H1 (cell line): ENCODE results near the gene CYP4A11. TPM values are rescaled to one million over a fixed set of nuclear protein-coding genes. Genes with fewer than 3 reads are reported as not detected.

Source experiments
- CTCF ChIA-PET: fragments of 300-600 bp; sonication (Branson Sonifier 250); formaldehyde crosslinking; loops from one replicate; lab custom pipeline; 2021; ENCODE audit not compliant: partially characterized antibody; lab: Charles Lee
- POLR2A ChIA-PET: fragments of 300-600 bp; sonication (Branson Sonifier 250); formaldehyde crosslinking; loops from one replicate; lab custom pipeline; 2021; ENCODE audit warnings: inconsistent platforms; ENCODE audit not compliant: partially characterized antibody; lab: Charles Lee
- DNase-seq, 2 experiments: peaks; one replicate each; pipeline versions ENCODE4 v3.0.0 to v3.0.0-alpha.2; 2010 to 2022; ENCODE audit warnings: low spot score in 2 of 2, low read depth in 1 of 2, mixed read lengths in 1 of 2
- FAIRE-seq: peaks from 2 replicates; lab custom pipeline; 2011; peaks lifted over from hg19 to GRCh38; lab: Jason Lieb, UNC
- H2AFZ ChIP-seq: 2 replicates; pipeline ENCODE4 v1.8.1; 2012; ENCODE audit warnings: low read length, inconsistent platforms
- H2AK5ac ChIP-seq: 2 replicates; pipeline ENCODE4 v1.6.1; 2013; ENCODE audit warnings: low read depth, low read length
- H2BK120ac ChIP-seq: replicated peaks from 2 replicates; pipeline ENCODE3; 2013; ENCODE audit warnings: low read depth, low read length, inconsistent platforms
- H2BK12ac ChIP-seq: 2 replicates; pipeline ENCODE4 v1.6.1; 2013; ENCODE audit warnings: low read depth, low read length
- H2BK15ac ChIP-seq: 2 replicates; pipeline ENCODE4 v1.6.1; 2013; ENCODE audit warnings: low read length
- H2BK20ac ChIP-seq: 2 replicates; pipeline ENCODE4 v1.6.1; 2013; ENCODE audit warnings: low read length
- H2BK5ac ChIP-seq: 2 replicates; pipeline ENCODE4 v1.6.1; 2013; ENCODE audit warnings: low read depth, low read length
- H3K14ac ChIP-seq: 2 replicates; pipeline ENCODE4 v1.6.1; 2013; ENCODE audit warnings: inconsistent platforms; ENCODE audit not compliant: insufficient read length
- H3K18ac ChIP-seq: 2 replicates; pipeline ENCODE4 v1.6.1; 2013; ENCODE audit warnings: low read length; ENCODE audit errors: extremely low read depth
- H3K23ac ChIP-seq: 2 replicates; pipeline ENCODE4 v1.6.1; 2013; ENCODE audit warnings: inconsistent platforms; ENCODE audit not compliant: insufficient read length
- H3K23me2 ChIP-seq: 2 replicates; pipeline ENCODE4 v1.6.1; 2013; ENCODE audit warnings: low read depth, low read length
- H3K27ac ChIP-seq: 2 replicates; pipeline ENCODE4 v1.6.1; 2011; ENCODE audit warnings: low read depth, low read length, inconsistent platforms
- H3K27me3 ChIP-seq, 4 experiments: replicated peaks in 1 of 4; 1 replicate in 1 of 4; 2 replicates in 3 of 4; pipeline versions ENCODE4 v1.6.1 to v1.8.1; 2011 to 2013; ENCODE audit warnings: low read length in 3 of 4, mild to moderate bottlenecking in 3 of 4, inconsistent platforms in 2 of 4, mixed read lengths in 2 of 4, moderate library complexity in 1 of 4; ENCODE audit not compliant: control insufficient read depth in 3 of 4, insufficient read depth in 3 of 4; ENCODE audit errors: extremely low read depth in 1 of 4
- H3K36me3 ChIP-seq, 4 experiments: 2 replicates each; pipeline versions ENCODE4 v1.6.1 to v1.8.1; 2011 to 2013; ENCODE audit warnings: mild to moderate bottlenecking in 4 of 4, low read length in 3 of 4, moderate library complexity in 2 of 4, control low read depth in 1 of 4, inconsistent platforms in 1 of 4; ENCODE audit not compliant: insufficient read depth in 4 of 4, control insufficient read depth in 2 of 4
- H3K4ac ChIP-seq: replicated peaks from 2 replicates; pipeline ENCODE3; 2013; ENCODE audit warnings: low read length, low read depth, mixed read lengths, inconsistent platforms; ENCODE audit not compliant: insufficient read length
- H3K4me1 ChIP-seq, 4 experiments: replicated peaks in 1 of 4; 1 replicate in 1 of 4; 2 replicates in 3 of 4; pipeline versions ENCODE4 v1.6.1 to v1.8.1; 2011 to 2013; ENCODE audit warnings: low read length in 3 of 4, inconsistent platforms in 2 of 4, mixed read lengths in 1 of 4; ENCODE audit not compliant: insufficient read depth in 4 of 4, control insufficient read depth in 3 of 4
- H3K4me2 ChIP-seq, 2 experiments: 2 replicates each; pipeline versions ENCODE4 v1.6.1 to v1.8.1; 2011 to 2013; ENCODE audit warnings: low read depth in 2 of 2, low read length in 2 of 2, control low read depth in 1 of 2, inconsistent platforms in 1 of 2, mild to moderate bottlenecking in 1 of 2; ENCODE audit not compliant: insufficient read depth in 1 of 2
- H3K4me3 ChIP-seq, 4 experiments: fragments of 200-600, 300-600 bp in 1 of 4; sonication (generic), shearing (Covaris generic), sonication (Bioruptor Twin) in 1 of 4; 2 replicates each; pipeline versions ENCODE4 v1.5.1 to v1.8.1; 2011 to 2016; ENCODE audit warnings: low read length in 4 of 4, low read depth in 3 of 4, control low read depth in 2 of 4, inconsistent platforms in 2 of 4, mild to moderate bottlenecking in 2 of 4, mixed read lengths in 1 of 4, moderate library complexity in 1 of 4; ENCODE audit not compliant: insufficient read depth in 2 of 4; ENCODE audit errors: extremely low read depth in 1 of 4
- H3K56ac ChIP-seq: replicated peaks from 2 replicates; pipeline ENCODE3; 2013; ENCODE audit warnings: low read depth, mild to moderate bottlenecking, mixed read lengths, low read length, inconsistent platforms; ENCODE audit not compliant: insufficient read length
- H3K79me1 ChIP-seq: 2 replicates; pipeline ENCODE4 v1.6.1; 2013; ENCODE audit warnings: low read depth, low read length, control low read depth
- H3K79me2 ChIP-seq, 2 experiments: 2 replicates each; pipeline versions ENCODE4 v1.6.1 to v1.8.1; 2012 to 2013; ENCODE audit warnings: low read length in 2 of 2, mild to moderate bottlenecking in 2 of 2, inconsistent platforms in 1 of 2; ENCODE audit not compliant: insufficient read depth in 2 of 2, control insufficient read depth in 1 of 2
- H3K9ac ChIP-seq, 4 experiments: replicated peaks in 1 of 4; 1 replicate in 1 of 4; 2 replicates in 3 of 4; pipeline versions ENCODE4 v1.6.1 to v1.8.1; 2011 to 2013; ENCODE audit warnings: low read depth in 3 of 4, low read length in 3 of 4, control low read depth in 2 of 4, mild to moderate bottlenecking in 2 of 4, moderate library complexity in 2 of 4, inconsistent platforms in 1 of 4; ENCODE audit errors: extremely low read depth in 1 of 4
- H3K9me3 ChIP-seq, 2 experiments: 2 replicates each; pipeline versions ENCODE4 v1.6.1 to v1.8.1; 2012 to 2013; ENCODE audit warnings: mild to moderate bottlenecking in 2 of 2, moderate library complexity in 2 of 2, control low read depth in 1 of 2, inconsistent platforms in 1 of 2, low read depth in 1 of 2, low read length in 1 of 2, mixed read lengths in 1 of 2; ENCODE audit not compliant: insufficient read depth in 2 of 2
- H4K20me1 ChIP-seq, 2 experiments: replicated peaks in 1 of 2; 2 replicates each; pipeline versions ENCODE3 to v1.8.1; 2011 to 2013; ENCODE audit warnings: inconsistent platforms in 2 of 2, low read length in 2 of 2, mild to moderate bottlenecking in 1 of 2; ENCODE audit not compliant: insufficient read depth in 2 of 2, control insufficient read depth in 1 of 2
- H4K5ac ChIP-seq: 2 replicates; pipeline ENCODE4 v1.6.1; 2013; ENCODE audit warnings: low read length, low read depth, mixed read lengths, inconsistent platforms; ENCODE audit not compliant: insufficient read length
- H4K8ac ChIP-seq: 2 replicates; pipeline ENCODE4 v1.8.0; 2013; ENCODE audit warnings: mild to moderate bottlenecking, moderate library complexity, low read length, inconsistent platforms; ENCODE audit not compliant: insufficient read depth; ENCODE audit errors: extremely low read depth
- H4K91ac ChIP-seq: replicated peaks from 2 replicates; pipeline ENCODE3; 2013; ENCODE audit warnings: low read length, mixed read lengths, inconsistent platforms; ENCODE audit not compliant: insufficient read length
- ASH2L ChIP-seq: fragments of 200-600, 300-600 bp; sonication (generic); IDR thresholded peaks from one replicate; pipeline ENCODE4 v1.7.1; 2017; ENCODE audit warnings: low read length
- CBX8 ChIP-seq: fragments of 300-800, 300-1000 bp; sonication (generic); IDR thresholded peaks from 2 replicates; pipeline ENCODE4 v1.7.1; 2016; ENCODE audit warnings: low read depth, low read length, borderline replicate concordance
- EZH2 ChIP-seq: fragments of 200-600 bp; sonication (generic); IDR thresholded peaks from 2 replicates; pipeline ENCODE4 v1.7.1; 2012; ENCODE audit warnings: low read depth, mild to moderate bottlenecking, moderate library complexity, low read length, inconsistent platforms; ENCODE audit not compliant: severe bottlenecking
- FOSL1 ChIP-seq: IDR thresholded peaks from 2 replicates; pipeline ENCODE4 v1.6.1; 2011; ENCODE audit warnings: mild to moderate bottlenecking, low read depth, low read length, moderate library complexity; ENCODE audit not compliant: insufficient read depth
- YY1 ChIP-seq: IDR thresholded peaks from 2 replicates; pipeline ENCODE4 v1.6.1; 2011; ENCODE audit warnings: low read depth, mild to moderate bottlenecking, low read length
- WGBS, 2 experiments: shearing (Covaris generic) in 1 of 2; methylation state at CpG; one replicate each; pipeline versions ENCODE4 v1.1.6 to v1.1.7; 2013 to 2015; ENCODE audit warnings: low lambda C conversion rate in 2 of 2, mixed read lengths in 2 of 2, inconsistent platforms in 1 of 2, low coverage in 1 of 2, missing lambda C conversion rate in 1 of 2; ENCODE audit not compliant: insufficient replicate concordance in 2 of 2, insufficient coverage in 1 of 2, insufficient read length in 1 of 2; ENCODE audit errors: extremely low coverage in 1 of 2, missing lambda C conversion rate in 1 of 2; 5-methylcytosine and 5-hydroxymethylcytosine counted together
- polyA plus RNA-seq, 7 experiments: library from polyadenylated mRNA; depleted of rRNA in 3 of 7; stranded (reverse) in 5 of 7; unstranded in 2 of 7; fragments of >200 nt in 5 of 7; fragments of 200-250 nt in 2 of 7; gene quantifications; 1 replicate in 5 of 7; 2 replicates in 1 of 7; 4 replicates in 1 of 7; pipeline versions ENCODE4 v1.2.1 to v1.2.3, GENCODE V29; 2011 to 2013; ENCODE audit warnings: missing spikeins in 2 of 7, mixed read lengths in 2 of 7
- total RNA-seq: library from RNA; stranded (reverse); fragmentation: NEBNext Ultra II Directional; extraction: Animal tissue kit (Norgen Biotek cat#: 25700); gene quantifications from 2 replicates; pipeline ENCODE4 v1.2.1, GENCODE V29; 2021

CYP4A11 gene
- total and polyA plus RNA-seq, 2 of the 8 experiments (the other 6 are each of a cell fraction or from before 2014, with no cell fraction given) = not detected

- peak overlapping the region; percentile 66; the same call in 1 of the 2 replicates for H2BK15ac ChIP-seq
- no peaks in the 10 kb centered on the region for H3K36me3 ChIP-seq
- H3K4ac ChIP-seq = peak overlapping the region; percentile 16
- TF ChIP-seq YY1 = 0 out of 2 replicates have a peak, but pooled peaks have one; percentile 28
- no peak for TF ChIP-seq FOSL1
- TF ChIP-seq CBX8 = no peak
- peak; percentile 30 for TF ChIP-seq ASH2L
- no peak for TF ChIP-seq EZH2
- TF ChIP-seq, all 59 proteins: peak for 2
- H4K5ac ChIP-seq = peak overlapping the region; percentile 7
- no peaks in the 10 kb centered on the region for H4K20me1 ChIP-seq
- WGBS, 2 experiments = 54% methylated on average over 7 of the region's 7 CpGs; no CpG with 5 or more reads in 1 of the 2 experiments
- peak overlapping the region; percentile 29; the same call in 1 of the 2 replicates for H4K8ac ChIP-seq
- no peak overlapping the region for H2BK120ac ChIP-seq
- peak overlapping the region; percentile 98; the same call in 1 of the 2 replicates for H2BK12ac ChIP-seq
- peak overlapping the region in 1 of 4 experiments; percentile 2; a peak in 2 of 8 replicates for H3K4me3 ChIP-seq
- H3K79me2 ChIP-seq = no peaks in the 10 kb centered on the region
- DNase-seq (no peak), FAIRE-seq (no peak)
- H3K4me2 ChIP-seq = peak overlapping the region; percentile 13 to 55; a peak in 3 of 4 replicates
- ChIA-PET CTCF (interaction anchor here (0.7 to 3.1 kb wide), 9 partner anchors 8 to 612 kb away, joined by 3 to 13 read pairs (median 5); no protein-coding TSS in a partner anchor), POLR2A (interaction anchor here (0.9 to 1.2 kb wide), 2 partner anchors 11 to 15 kb away, joined by 3 read pairs; no protein-coding TSS in a partner anchor)
- H4K91ac ChIP-seq = peak overlapping the region; percentile 83
- H3K14ac ChIP-seq = peak overlapping the region; percentile 11
- H3K27me3 ChIP-seq = no peaks in the 10 kb centered on the region
- peak overlapping the region; percentile 74; the same call in 1 of the 2 replicates for H2BK20ac ChIP-seq
- no peak overlapping the region for H2AK5ac ChIP-seq
- H2AFZ ChIP-seq = peak overlapping the region; percentile 97
- peaks cover 0 to 20% (median 13%) of the 10 kb centered on the region in 4 experiments; a peak in 6 of 7 replicates for H3K4me1 ChIP-seq
- no peak overlapping the region for H3K23ac ChIP-seq
- no peaks in the 10 kb centered on the region for H3K23me2 ChIP-seq
- H3K79me1 ChIP-seq = no peaks in the 10 kb centered on the region
- H3K18ac ChIP-seq = peak overlapping the region; percentile 34
- H3K27ac ChIP-seq = no peak overlapping the region
- H3K9ac ChIP-seq = no peak overlapping the region; a peak in 1 of 7 replicates
- no peaks in the 10 kb centered on the region for H3K9me3 ChIP-seq
- peak overlapping the region; percentile 83; the same call in 1 of the 2 replicates for H2BK5ac ChIP-seq
- H3K56ac ChIP-seq = no peak overlapping the region
These were observed 42.0 kb upstream of the CYP4A11 start for GRCh38 chr1:46983166-46983829.
